ENCODE measurements around the gene TYMS. TPM values are rescaled to one million over a fixed set of nuclear protein-coding genes. Genes with fewer than 3 reads are reported as not detected.

Gene TYMS
- total RNA-seq, 1 experiment from 2014 or later = 140 TPM

- H4K91ac ChIP-seq (ENCODE audit: insufficient read length, low read depth, low read length) = no peak overlapping the region
- H4K5ac ChIP-seq (ENCODE audit: insufficient read length, low read depth, low read length) = no peak overlapping the region
- Mint-ChIP-seq H3K27me3 (ENCODE audit: low read depth) (peaks cover 2% of the 10 kb centered on the region; the same call in 1 of the 2 replicates), H3K4me3 (no peak overlapping the region), H3K4me1 (peaks cover 6 to 7% of the 10 kb centered on the region in 2 experiments), H3K9me3 (peaks cover 3 to 5% of the 10 kb centered on the region in 2 experiments; a peak in 3 of 5 replicates), H3K36me3 (ENCODE audit: insufficient read depth in 1 of 3, low read depth in 3 of 3) (peaks cover 12 to 52% (median 41%) of the 10 kb centered on the region in 3 experiments; a peak in 6 of 7 replicates), H3K27ac (no peak overlapping the region)
- H3K4me2 ChIP-seq (ENCODE audit: insufficient read depth, insufficient read length, low read length) = no peak overlapping the region
- no peak for TF ChIP-seq CTCF (conservative IDR thresholded peaks at IDR 0.05)
- no peak overlapping the region for H3K27ac ChIP-seq (ENCODE audit: insufficient read length, low read depth, low read length)
- H2BK15ac ChIP-seq (ENCODE audit: low read depth, low read length) = no peak overlapping the region
- H2BK5ac ChIP-seq (ENCODE audit: insufficient read length, low read length) = no peak overlapping the region
- H2BK120ac ChIP-seq (ENCODE audit: low read depth, low read length, poor library complexity, severe bottlenecking) = no peak overlapping the region
- no peak overlapping the region for H2AFZ ChIP-seq (ENCODE audit: low read length)
- H3K27me3 ChIP-seq (ENCODE audit: insufficient read depth, low read length) = no peaks in the 10 kb centered on the region
- WGBS (ENCODE audit: extremely low coverage, insufficient read length, low lambda C conversion rate) = no CpG with 5 or more reads among the region's 10 CpGs
- no peak overlapping the region for H4K8ac ChIP-seq (replicated peaks; ENCODE audit: insufficient read length, low read depth, low read length)
- H3K23ac ChIP-seq (ENCODE audit: insufficient read length, low read depth, low read length) = no peak overlapping the region
- H3K23me2 ChIP-seq (ENCODE audit: insufficient read length, low read depth, low read length, poor library complexity, severe bottlenecking) = peaks cover 8% of the 10 kb centered on the region
- no peak overlapping the region for H3K9ac ChIP-seq (ENCODE audit: extremely low read depth, insufficient read length, low read length)
- H3K4ac ChIP-seq (ENCODE audit: low read depth, low read length) = no peak overlapping the region
- no peak overlapping the region for H2BK12ac ChIP-seq (ENCODE audit: insufficient read length, low read depth, low read length)
- H3K14ac ChIP-seq (ENCODE audit: insufficient read depth, low read length) = no peak overlapping the region
- H3K79me2 ChIP-seq (ENCODE audit: insufficient read depth, low read length) = no peaks in the 10 kb centered on the region
- no peak overlapping the region for H3K18ac ChIP-seq (ENCODE audit: insufficient read length, low read depth, low read length)
- no peak overlapping the region for H2AK5ac ChIP-seq (ENCODE audit: insufficient read length, low read length)
- H3K4me1 ChIP-seq (ENCODE audit: insufficient read depth, low read length) = 0 out of 2 replicates have a peak, but pooled peaks cover 2% of the 10 kb centered on the region
- no peak overlapping the region for H2BK20ac ChIP-seq (ENCODE audit: low read depth, low read length, poor library complexity, severe bottlenecking)
- no peak overlapping the region for H3K56ac ChIP-seq (ENCODE audit: insufficient read length, low read depth, low read length)
- no peak overlapping the region for H3T11ph ChIP-seq (ENCODE audit: low read length)
- no peak for DNase-seq
- H3K79me1 ChIP-seq (ENCODE audit: insufficient read depth, low read depth, low read length, poor library complexity, severe bottlenecking) = peaks cover 3% of the 10 kb centered on the region
- no peaks in the 10 kb centered on the region for H3K9me3 ChIP-seq (ENCODE audit: control insufficient read depth, low read depth, low read length)
- H4K20me1 ChIP-seq (ENCODE audit: control insufficient read depth, insufficient read depth, insufficient read length) = no peaks in the 10 kb centered on the region
These were observed 50.6 kb downstream of the TYMS start for GRCh38 chr18:708096-708495.
